ENCODE measurements around the gene C12orf76. TPM values are rescaled to one million over a fixed set of nuclear protein-coding genes. Genes with fewer than 3 reads are reported as not detected.

Gene C12orf76
- total RNA-seq, 1 donor from 2014 or later, result 11.8 TPM

- no peak for DNase-seq (ENCODE audit: low read depth)
Observed at GRCh38 chr12:109996483-109996853, 51.9 kb downstream of the C12orf76 start.

GRCh38 chr12:109995686-109996482 lies 52.4 kb downstream of the C12orf76 start, which contains the start of gene GIT2:
Gene GIT2 (minus strand): TSS chr12:109996368. CDS start chr12:109996224, 144 bp downstream.
- DNase-seq (ENCODE audit: low read depth), result peak; percentile 94

DNA sequence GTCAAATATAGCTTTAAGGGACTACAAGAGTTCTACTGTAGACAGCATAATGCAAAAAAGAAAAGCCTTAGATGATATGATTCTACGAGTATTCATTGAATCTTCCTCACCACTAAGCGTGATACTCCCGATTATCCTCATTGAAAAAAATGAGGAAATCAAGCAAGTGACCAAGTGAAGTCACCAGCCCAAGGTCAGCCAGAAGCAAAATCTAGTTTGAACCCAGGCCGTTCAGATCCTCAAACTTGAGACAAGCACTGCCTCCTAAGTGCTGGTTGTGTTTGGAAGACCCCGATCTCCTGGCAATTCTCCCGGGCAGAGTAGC lies 53.0 kb downstream of the C12orf76 start:
- DNase-seq (ENCODE audit: low read depth), result peak; percentile 24

- no peak for DNase-seq (ENCODE audit: low read depth)
Observed at GRCh38 chr12:109994401-109995175, 53.7 kb downstream of the C12orf76 start.

DNA sequence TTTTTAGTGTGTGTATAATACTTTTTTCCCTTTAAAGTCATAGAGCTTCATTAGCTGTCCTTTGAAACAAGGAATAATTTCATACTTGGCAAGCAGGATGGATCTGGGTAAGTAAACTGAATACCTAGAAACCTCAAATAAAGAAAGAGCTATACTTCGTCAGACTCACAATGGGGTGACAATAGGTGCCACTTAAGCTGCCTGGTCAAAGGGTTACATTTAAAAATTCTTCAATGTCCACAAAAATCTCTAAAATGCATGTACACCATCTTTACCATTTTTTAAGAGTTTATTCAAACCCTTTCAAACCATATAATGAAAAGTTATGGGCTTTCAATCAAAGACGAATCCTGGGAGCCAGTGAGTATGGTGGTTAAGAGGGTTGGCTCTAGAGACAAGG lies 55.2 kb downstream of the C12orf76 start:
- DNase-seq (ENCODE audit: low read depth), result no peak

GRCh38 chr12:109991586-109991985 lies 56.7 kb downstream of the C12orf76 start:
- no peak for DNase-seq (ENCODE audit: low read depth)

Other genes starting within 250 kb of the C12orf76 start
- gene TRPV4, start 215.1 kb downstream of the C12orf76 start, total RNA-seq, result 0.08 and 0.31 TPM in 2 replicates
- 31.1 and 42.8 TPM in 2 replicates for gene GLTP, start 168.0 kb downstream of the C12orf76 start, total RNA-seq
- gene TCHP, start 148.2 kb downstream of the C12orf76 start, total RNA-seq, result 11.7 and 14.2 TPM in 2 replicates
- gene GIT2, start 52.2 kb downstream of the C12orf76 start, total RNA-seq, result 26.7 and 34.2 TPM in 2 replicates
- 52.4 and 66.6 TPM in 2 replicates for gene ANKRD13A, start 49.1 kb downstream of the C12orf76 start, total RNA-seq
- gene IFT81, start 75.8 kb upstream of the C12orf76 start, total RNA-seq, result 11.5 and 17.7 TPM in 2 replicates
- 438 and 959 TPM in 2 replicates for gene ATP2A2, start 232.7 kb upstream of the C12orf76 start, total RNA-seq

Data from myocyte (in vitro differentiated cells).